GM13976 (cell line): ENCODE measurements around the gene MYO18A.
"Not testable (repeated sequence)": the region's sequence is repeated elsewhere in the genome, so short reads cannot be mapped to it uniquely, and the experiment has no call there.

Experiments used
- DNase-seq: peaks from one replicate; pipeline ENCODE4 v3.0.0; 2012; ENCODE audit warnings: low spot score
- CTCF ChIP-seq: IDR thresholded peaks from 2 replicates; pipeline ENCODE4 v1.5.1; 2012; ENCODE audit warnings: borderline replicate concordance, mild to moderate bottlenecking; ENCODE audit not compliant: insufficient read depth; ENCODE audit errors: extremely low read depth, missing control alignments, control extremely low read depth
- in situ Hi-C: fragments of 300-500 bp; cut with MboI; formaldehyde crosslinking; loops from one replicate; pipeline ENCODE4 v1.12.0; 2022; ENCODE audit warnings: low sequenced_read_pairs, mixed read lengths, inconsistent platforms; ENCODE audit not compliant: unreplicated experiment

The MYO18A gene

GRCh38 chr17:29172589-29172988 is 7.6 kb downstream of the MYO18A start:
- in situ Hi-C loops, result loop anchor here (25.0 kb wide), 1 partner anchor 365 kb away; no protein-coding TSS in a partner anchor
- no peak for DNase-seq
- TF ChIP-seq CTCF, result no peak

GRCh38 chr17:29170682-29171081 is 9.5 kb downstream of the MYO18A start:
- in situ Hi-C loops, result loop anchor here (25.0 kb wide), 1 partner anchor 367 kb away; no protein-coding TSS in a partner anchor
- no peak for TF ChIP-seq CTCF
- DNase-seq, result no peak

- in situ Hi-C loops, result loop anchor here (25.0 kb wide), 1 partner anchor 367 kb away; no protein-coding TSS in a partner anchor
- DNase-seq, result no peak
- no peak for TF ChIP-seq CTCF
Measured at GRCh38 chr17:29169806-29170591, 10.2 kb downstream of the MYO18A start.

- in situ Hi-C loops, result loop anchor here (25.0 kb wide), 1 partner anchor 369 kb away; no protein-coding TSS in a partner anchor
- not testable (repeated sequence) for DNase-seq
Measured at GRCh38 chr17:29168759-29169126, 11.5 kb downstream of the MYO18A start.

- no peak for DNase-seq
- no peak for TF ChIP-seq CTCF
- in situ Hi-C loops, result loop anchor here (25.0 kb wide), 1 partner anchor 369 kb away; no protein-coding TSS in a partner anchor
Measured at GRCh38 chr17:29168079-29168758, 12.0 kb downstream of the MYO18A start.

- peak; percentile 10 for DNase-seq
- in situ Hi-C loops, result loop anchor here (25.0 kb wide), 1 partner anchor 370 kb away; no protein-coding TSS in a partner anchor
- TF ChIP-seq CTCF, result no peak
Measured at GRCh38 chr17:29167393-29168078, 12.7 kb downstream of the MYO18A start.
